Loucy (cell line): ENCODE results near the gene ZDHHC12.

ENCODE experiments used
- CTCF ChIP-seq: fragments of 200-600 bp; sonication (generic); conservative IDR thresholded peaks from 2 replicates; pipeline ENCODE4 v1.5.1; 2014; ENCODE audit warnings: mild to moderate bottlenecking, antibody characterized with exemption, low read length
- EZH2phosphoT487 ChIP-seq: fragments of 200-600 bp; IDR thresholded peaks from 2 replicates; pipeline ENCODE4 v1.6.1; 2018; ENCODE audit warnings: antibody characterized with exemption, mild to moderate bottlenecking, moderate library complexity, borderline replicate concordance

GRCh38 chr9:128770286-128771030, 46.5 kb upstream of the ZDHHC12 start:
- TF ChIP-seq CTCF = no peak
- TF ChIP-seq EZH2phosphoT487 = no peak
